CD4-positive, alpha-beta memory T cell (primary cell): ENCODE results near the gene PTX4. TPM values are rescaled to one million over a fixed set of nuclear protein-coding genes. Genes with fewer than 3 reads are reported as not detected.
A peak's percentile ranks its signal among the peaks of the same experiment; 100 is the strongest.

Source experiments
- CTCF ChIA-PET: fragments of 350-600 bp; sonication (Branson Sonifier 250); formaldehyde crosslinking; loops from one replicate; lab custom pipeline; 2021; ENCODE audit warnings: inconsistent platforms; ENCODE audit not compliant: partially characterized antibody; lab: Charles Lee
- POLR2A ChIA-PET: fragments of 350-600 bp; sonication (Branson Sonifier 250); formaldehyde crosslinking; loops from one replicate; lab custom pipeline; 2021; ENCODE audit not compliant: partially characterized antibody; lab: Charles Lee
- DNase-seq, 5 donors: peaks; one replicate each; pipeline versions ENCODE4 v3.0.0 to v3.0.0-alpha.2; 2020 to 2022; ENCODE audit warnings: mixed read lengths in 1 of 5
- H3K27ac ChIP-seq: one replicate; pipeline ENCODE4 v1.7.0; 2013; ENCODE audit warnings: low read depth, low read length
- H3K27me3 ChIP-seq: 2 replicates; pipeline ENCODE4 v1.7.0; 2013; ENCODE audit warnings: mild to moderate bottlenecking, low read length, moderate library complexity; ENCODE audit not compliant: insufficient read depth
- H3K36me3 ChIP-seq: 2 replicates; pipeline ENCODE4 v1.7.0; 2013; ENCODE audit warnings: mild to moderate bottlenecking, low read length, moderate library complexity; ENCODE audit not compliant: insufficient read depth
- H3K4me1 ChIP-seq: 2 replicates; pipeline ENCODE4 v1.7.0; 2013; ENCODE audit warnings: mild to moderate bottlenecking, low read length, moderate library complexity; ENCODE audit not compliant: insufficient read depth
- H3K4me3 ChIP-seq, 2 donors: one replicate each; pipeline ENCODE4 v1.7.0; 2013; ENCODE audit warnings: low read length in 2 of 2, mild to moderate bottlenecking in 1 of 2
- H3K9me3 ChIP-seq, 2 donors: one replicate each; pipeline ENCODE4 v1.7.0; 2013; ENCODE audit warnings: low read length in 2 of 2, control low read depth in 1 of 2; ENCODE audit not compliant: control insufficient read depth in 1 of 2
- H3K27ac Mint-ChIP-seq, 7 donors: one replicate each; pipeline ENCODE4 v1.8.0; 2020 to 2021; ENCODE audit warnings: mixed read lengths in 7 of 7, mild to moderate bottlenecking in 6 of 7, inconsistent platforms in 3 of 7, moderate library complexity in 3 of 7
- H3K27me3 Mint-ChIP-seq, 2 donors: one replicate each; pipeline ENCODE4 v1.8.0; 2020 to 2021; ENCODE audit warnings: mixed read lengths in 2 of 2
- H3K36me3 Mint-ChIP-seq, 2 donors: one replicate each; pipeline ENCODE4 v1.8.0; 2020 to 2021; ENCODE audit warnings: mixed read lengths in 2 of 2, inconsistent platforms in 1 of 2, mild to moderate bottlenecking in 1 of 2
- H3K4me1 Mint-ChIP-seq, 4 donors: one replicate each; pipeline ENCODE4 v1.8.0; 2020 to 2021; ENCODE audit warnings: mixed read lengths in 4 of 4, mild to moderate bottlenecking in 1 of 4
- H3K4me3 Mint-ChIP-seq, 8 donors: one replicate each; pipeline ENCODE4 v1.8.0; 2020 to 2021; ENCODE audit warnings: mixed read lengths in 8 of 8, mild to moderate bottlenecking in 7 of 8, moderate library complexity in 6 of 8, inconsistent platforms in 3 of 8
- H3K9me3 Mint-ChIP-seq, 8 donors: one replicate each; pipeline ENCODE4 v1.8.0; 2020 to 2021; ENCODE audit warnings: mixed read lengths in 8 of 8, mild to moderate bottlenecking in 5 of 8, inconsistent platforms in 3 of 8, moderate library complexity in 1 of 8
- intact Hi-C: fragments of 100-400 bp; cut with micrococcal nuclease; formaldehyde crosslinking; loops from one replicate; pipeline ENCODE4 v1.15.1; 2023
- polyA plus RNA-seq, 2 donors: library from polyadenylated mRNA; unstranded; fragments of 300-500 nt; fragmentation: Illumina TruSeq; gene quantifications; one replicate each; pipeline ENCODE4 v1.2.3, GENCODE V29; 2021
- total RNA-seq, 2 experiments: library from RNA; stranded (reverse); gene quantifications; one replicate each; pipeline ENCODE4 v1.2.3, GENCODE V29; 2021

Gene PTX4
- total and polyA plus RNA-seq, 4 experiments from 2014 or later: not detected

DNA sequence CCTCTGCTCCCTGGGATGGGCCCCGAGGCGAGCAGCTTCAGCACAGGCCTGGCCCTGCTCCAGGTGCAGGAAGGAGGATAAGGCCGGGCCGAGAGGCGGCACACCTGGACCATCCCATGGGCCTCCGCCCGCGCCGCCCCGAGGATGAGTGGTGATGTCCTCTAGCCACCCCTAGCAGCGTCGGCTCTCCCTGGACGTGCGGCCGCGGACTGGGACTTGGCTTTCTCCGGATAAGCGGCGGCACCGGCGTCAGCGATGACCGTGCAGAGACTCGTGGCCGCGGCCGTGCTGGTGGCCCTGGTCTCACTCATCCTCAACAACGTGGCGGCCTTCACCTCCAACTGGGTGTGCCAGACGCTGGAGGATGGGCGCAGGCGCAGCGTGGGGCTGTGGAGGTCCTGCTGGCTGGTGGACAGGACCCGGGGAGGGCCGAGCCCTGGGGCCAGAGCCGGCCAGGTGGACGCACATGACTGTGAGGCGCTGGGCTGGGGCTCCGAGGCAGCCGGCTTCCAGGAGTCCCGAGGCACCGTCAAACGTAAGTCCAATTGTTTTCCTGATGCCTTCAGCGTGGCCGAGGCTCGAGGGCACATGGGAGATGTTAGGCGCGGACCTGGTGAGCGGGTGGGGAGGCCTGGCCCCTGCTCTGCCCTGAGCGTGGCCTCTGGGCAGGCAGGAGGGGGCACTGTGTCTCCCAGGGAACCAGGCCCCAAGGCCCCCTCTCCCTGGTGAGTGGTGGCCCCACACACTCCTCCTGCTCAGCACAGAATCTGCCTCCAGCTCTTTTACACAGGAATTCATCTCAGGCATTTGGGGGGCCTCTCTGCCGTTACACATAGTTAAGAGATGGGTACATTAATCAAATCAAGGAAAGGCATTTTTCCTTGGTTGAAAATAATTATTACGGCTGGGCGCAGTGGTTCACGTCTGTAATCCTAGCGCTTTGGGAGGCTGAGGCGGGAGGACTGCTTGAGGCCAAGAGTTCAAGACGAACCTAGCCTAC lies 45.6 kb upstream of the PTX4 start:
- peaks cover 50% of the 10 kb centered on the region for H3K4me1 ChIP-seq
- peaks cover 36% of the 10 kb centered on the region for H3K36me3 ChIP-seq
- CTCF ChIA-PET: no interaction called here
- H3K9me3 Mint-ChIP-seq: no peaks in the 10 kb centered on the region
- H3K4me1 Mint-ChIP-seq: peaks cover 25 to 56% (median 42%) of the 10 kb centered on the region in 4 donors
- H3K9me3 ChIP-seq: no peaks in the 10 kb centered on the region
- peak overlapping the region; percentile 94 to 100 (median 98) for H3K4me3 Mint-ChIP-seq
- H3K27me3 ChIP-seq: no peaks in the 10 kb centered on the region
- no peaks in the 10 kb centered on the region for H3K27me3 Mint-ChIP-seq
- POLR2A ChIA-PET: interaction anchor here (0.7 to 5.3 kb wide), 26 partner anchors 8 to 746 kb away, joined by 3 to 47 read pairs (median 5); partner anchors contain the start of genes CHTF18, CLCN7, CRAMP1 and IFT140
- H3K4me3 ChIP-seq: peak overlapping the region; percentile 82 to 96
- peak in 1 of 5 donors; percentile 20 for DNase-seq
- intact Hi-C loops: loop anchor here (2.0 to 5.0 kb wide), 4 partner anchors 42 to 112 kb away; partner anchors contain the start of genes CLCN7, CRAMP1, IFT140 and TELO2
- peak overlapping the region; percentile 73 for H3K27ac ChIP-seq
- H3K36me3 Mint-ChIP-seq: peaks cover 30 to 38% of the 10 kb centered on the region in 2 donors
- peak overlapping the region; percentile 93 to 96 (median 94) for H3K27ac Mint-ChIP-seq

DNA sequence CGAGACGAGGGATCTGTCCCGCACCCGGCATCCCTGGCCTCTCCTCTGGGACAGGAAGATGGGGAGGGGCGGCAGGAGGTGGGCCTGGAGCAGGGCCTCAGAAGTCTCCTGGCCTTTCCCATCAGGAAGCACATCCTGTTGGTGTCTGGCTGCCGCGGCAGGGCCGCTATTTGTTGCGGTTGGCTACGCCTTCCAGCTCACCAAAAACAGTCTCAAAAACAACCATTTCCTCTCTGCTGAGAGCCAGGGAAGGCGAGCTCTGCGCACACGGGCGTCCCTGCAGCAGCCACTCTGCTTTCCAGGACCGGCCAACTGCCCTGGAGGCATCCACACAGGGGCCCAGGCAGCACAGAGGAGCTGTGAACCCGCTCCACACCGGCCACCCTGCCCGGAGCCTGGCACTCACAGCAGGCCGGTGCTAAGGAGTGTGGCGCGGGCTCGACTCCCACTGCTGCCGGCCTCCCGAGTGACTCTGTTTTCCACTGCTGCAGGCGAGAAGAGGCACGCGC lies 44.8 kb upstream of the PTX4 start, which contains the start of gene TMEM204:
TSS of gene TMEM204 (plus strand) at position 224 of the 509 bp plus-strand sequence. CDS start 610 bp downstream, outside the sequence.
- DNase-seq: peak; percentile 42 to 62 (median 58)
- peaks cover 29 to 35% of the 10 kb centered on the region in 2 donors for H3K36me3 Mint-ChIP-seq
- Histone ChIP-seq H3K4me3 (peak within 1 kb of the TSS; percentile 82 to 96), H3K36me3 (peaks cover 29% of the 10 kb centered on the region), H3K27ac (peak within 1 kb of the TSS; percentile 73), H3K4me1 (peaks cover 42% of the 10 kb centered on the region), H3K9me3 (no peaks in the 10 kb centered on the region), H3K27me3 (no peaks in the 10 kb centered on the region)
- ChIA-PET POLR2A (interaction anchor here (0.7 to 4.6 kb wide), 21 partner anchors 8 to 745 kb away, joined by 3 to 47 read pairs (median 4); partner anchors contain the start of genes CHTF18, CLCN7, CRAMP1 and IFT140), CTCF (interaction anchor here (0.6 kb wide), 1 partner anchor 71 kb away, joined by 3 read pairs; no protein-coding TSS in a partner anchor)
- H3K9me3 Mint-ChIP-seq: no peaks in the 10 kb centered on the region
- peak within 1 kb of the TSS; percentile 65 to 96 (median 93) for H3K27ac Mint-ChIP-seq
- intact Hi-C loops: no loop called here
- no peaks in the 10 kb centered on the region for H3K27me3 Mint-ChIP-seq
- H3K4me3 Mint-ChIP-seq: peak within 1 kb of the TSS; percentile 94 to 100 (median 98)
- peaks cover 24 to 53% (median 38%) of the 10 kb centered on the region in 4 donors for H3K4me1 Mint-ChIP-seq

DNA sequence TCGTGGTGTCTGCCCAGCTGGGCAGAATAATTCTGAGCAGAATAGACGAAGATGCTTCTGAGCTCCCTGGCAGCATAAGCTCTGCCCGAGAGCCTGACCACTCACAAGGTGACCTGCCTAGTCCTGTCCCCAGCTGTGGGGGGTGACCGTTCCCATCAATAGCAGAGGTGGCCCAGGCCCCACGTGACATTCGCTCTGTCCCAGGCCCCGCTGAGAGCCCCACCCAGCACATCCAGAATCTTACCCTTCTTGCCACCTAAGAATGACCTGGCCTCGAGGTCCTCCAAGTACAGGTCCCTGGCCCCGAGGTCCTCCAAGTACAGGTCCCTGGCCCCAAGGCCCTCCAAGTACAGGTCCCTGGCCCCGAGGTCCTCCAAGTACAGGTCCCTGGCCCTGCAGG lies 44.0 kb upstream of the PTX4 start:
- peaks cover 21 to 28% of the 10 kb centered on the region in 2 donors for H3K36me3 Mint-ChIP-seq
- H3K9me3 Mint-ChIP-seq: no peaks in the 10 kb centered on the region
- ChIA-PET CTCF (interaction anchor here (0.6 kb wide), 1 partner anchor 70 kb away, joined by 3 read pairs; no protein-coding TSS in a partner anchor), POLR2A (interaction anchor here (1.0 to 4.6 kb wide), 16 partner anchors 9 to 250 kb away, joined by 3 to 47 read pairs (median 5); partner anchors contain the start of genes CLCN7, CRAMP1, IFT140 and JPT2)
- no peak for DNase-seq
- H3K36me3 ChIP-seq: peaks cover 22% of the 10 kb centered on the region
- H3K4me3 ChIP-seq: peak overlapping the region in 1 of 2 donors; percentile 82
- intact Hi-C loops: no loop called here
- H3K4me1 Mint-ChIP-seq: peaks cover 22 to 51% (median 35%) of the 10 kb centered on the region in 4 donors
- peak overlapping the region; percentile 73 for H3K27ac ChIP-seq
- peak overlapping the region in 6 of 7 donors; percentile 53 to 93 (median 81) for H3K27ac Mint-ChIP-seq
- H3K27me3 Mint-ChIP-seq: no peaks in the 10 kb centered on the region
- H3K4me1 ChIP-seq: peaks cover 42% of the 10 kb centered on the region
- no peaks in the 10 kb centered on the region for H3K9me3 ChIP-seq
- H3K4me3 Mint-ChIP-seq: peak overlapping the region; percentile 94 to 100 (median 98)
- no peaks in the 10 kb centered on the region for H3K27me3 ChIP-seq

DNA sequence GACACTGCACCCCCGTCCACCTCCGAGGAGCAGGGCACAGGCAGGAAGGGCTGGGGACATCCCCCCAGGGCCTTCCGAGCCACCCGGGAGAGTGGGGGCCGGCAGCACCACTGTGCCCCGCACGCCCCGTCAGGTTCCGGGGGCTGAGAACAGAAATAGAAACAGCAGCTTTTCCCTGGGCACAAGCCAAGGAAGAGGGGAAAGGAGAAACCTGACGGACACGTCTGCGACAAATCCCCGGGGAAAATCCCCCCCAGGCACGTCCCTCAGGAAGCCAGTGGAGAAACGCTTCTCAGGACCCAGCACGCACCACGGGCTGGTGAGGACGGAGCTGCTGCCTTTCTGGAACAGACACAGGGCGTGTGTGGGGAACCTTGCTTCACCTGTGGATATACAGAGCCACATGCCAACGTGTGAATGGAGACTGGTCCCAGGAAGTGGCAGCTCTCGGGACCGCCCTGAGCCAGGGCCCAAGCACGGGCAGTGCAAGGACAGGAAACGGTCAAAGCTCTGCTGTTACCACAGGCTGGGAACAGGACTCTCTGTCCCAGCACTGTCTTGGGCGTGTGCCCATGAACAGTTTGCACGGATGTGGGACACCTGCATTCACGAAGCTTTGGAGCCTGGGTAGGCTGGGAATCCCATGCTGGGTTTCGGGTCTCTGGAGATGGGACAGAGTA lies 43.5 kb upstream of the PTX4 start:
- no peak overlapping the region for H3K4me3 ChIP-seq
- H3K9me3 Mint-ChIP-seq: no peaks in the 10 kb centered on the region
- peaks cover 18% of the 10 kb centered on the region for H3K36me3 ChIP-seq
- no peaks in the 10 kb centered on the region for H3K27me3 Mint-ChIP-seq
- no peaks in the 10 kb centered on the region for H3K27me3 ChIP-seq
- H3K27ac ChIP-seq: no peak overlapping the region
- DNase-seq: no peak
- intact Hi-C loops: no loop called here
- CTCF ChIA-PET: no interaction called here
- peaks cover 42% of the 10 kb centered on the region for H3K4me1 ChIP-seq
- peaks cover 19 to 51% (median 32%) of the 10 kb centered on the region in 4 donors for H3K4me1 Mint-ChIP-seq
- H3K36me3 Mint-ChIP-seq: peaks cover 17 to 23% of the 10 kb centered on the region in 2 donors
- peak overlapping the region in 4 of 7 donors; percentile 29 to 56 (median 38) for H3K27ac Mint-ChIP-seq
- H3K4me3 Mint-ChIP-seq: peak overlapping the region in 6 of 8 donors; percentile 25 to 100 (median 96)
- H3K9me3 ChIP-seq: no peaks in the 10 kb centered on the region
- POLR2A ChIA-PET: interaction anchor here (1.2 to 4.6 kb wide), 7 partner anchors 8 to 174 kb away, joined by 3 to 30 read pairs (median 6); partner anchors contain the start of genes JPT2, MAPK8IP3 and TELO2

DNA sequence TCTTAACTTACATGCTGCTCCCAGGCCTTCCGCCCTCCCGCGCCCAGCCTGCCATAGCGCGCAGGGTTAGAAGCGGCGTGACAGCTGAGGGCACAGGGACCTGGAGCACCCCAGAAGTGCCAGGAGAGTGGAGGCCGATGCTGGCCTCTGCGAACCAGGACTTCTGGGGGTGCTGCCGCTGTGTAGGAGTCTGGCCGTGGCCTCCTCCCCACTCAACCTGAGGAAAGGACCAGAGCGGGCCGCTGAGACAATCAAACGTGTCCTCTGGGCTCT lies 42.8 kb upstream of the PTX4 start:
- Histone ChIP-seq H3K27ac (no peak overlapping the region), H3K27me3 (no peaks in the 10 kb centered on the region), H3K36me3 (peaks cover 11% of the 10 kb centered on the region), H3K4me1 (peaks cover 42% of the 10 kb centered on the region), H3K9me3 (no peaks in the 10 kb centered on the region), H3K4me3 (no peak overlapping the region)
- CTCF ChIA-PET: interaction anchor here (0.9 kb wide), 1 partner anchor 79 kb away, joined by 3 read pairs; no protein-coding TSS in a partner anchor
- no peak for DNase-seq
- Mint-ChIP-seq H3K4me1 (peaks cover 14 to 51% (median 31%) of the 10 kb centered on the region in 4 donors), H3K36me3 (peaks cover 12 to 19% of the 10 kb centered on the region in 2 donors), H3K9me3 (no peaks in the 10 kb centered on the region), H3K27ac (no peak overlapping the region), H3K4me3 (peak overlapping the region in 1 of 8 donors; percentile 11), H3K27me3 (no peaks in the 10 kb centered on the region)
- intact Hi-C loops: no loop called here
- POLR2A ChIA-PET: interaction anchor here (0.9 to 4.6 kb wide), 3 partner anchors 15 to 80 kb away, joined by 3 to 30 read pairs (median 3); partner anchors contain the start of gene TELO2

DNA sequence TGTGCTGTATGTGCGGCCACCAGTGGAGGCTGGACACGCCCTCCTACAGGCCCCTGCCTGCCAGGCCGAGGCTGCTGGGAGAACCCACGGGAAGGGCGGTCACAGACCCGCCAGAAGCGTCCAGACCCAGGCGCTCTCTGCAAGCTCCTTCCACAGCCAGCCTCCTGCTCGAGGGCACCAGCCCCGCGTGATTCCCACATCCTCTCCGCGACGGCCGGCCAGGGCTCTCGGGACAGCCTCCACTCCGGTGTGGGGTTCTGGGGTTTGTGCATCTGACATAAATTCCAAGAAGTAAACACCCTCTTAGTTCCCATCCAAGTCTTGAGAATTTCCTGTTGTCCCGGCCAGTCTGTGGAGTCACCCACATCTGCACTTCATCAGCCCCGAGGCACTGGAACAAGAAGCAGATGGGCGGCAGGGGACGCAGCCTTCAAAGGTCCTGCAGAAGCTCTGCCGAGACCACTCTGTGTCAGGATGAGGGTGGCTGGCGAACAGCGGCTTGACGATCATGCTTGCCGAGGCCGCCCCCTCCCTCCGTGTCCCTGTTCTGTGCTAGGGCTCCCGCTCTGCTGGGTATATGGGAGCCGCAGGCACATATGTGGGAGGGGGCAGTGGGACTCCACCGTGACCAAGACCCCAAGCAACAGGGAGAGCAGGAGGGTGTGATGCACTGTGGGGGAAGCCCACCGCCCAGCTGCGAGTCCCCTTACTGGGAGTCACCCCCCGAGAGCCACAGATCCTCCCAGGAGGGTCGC lies 42.3 kb upstream of the PTX4 start:
- peak overlapping the region in 1 of 7 donors; percentile 42 for H3K27ac Mint-ChIP-seq
- POLR2A ChIA-PET: interaction anchor here (0.9 kb wide), 1 partner anchor 15 kb away, joined by 3 read pairs; no protein-coding TSS in a partner anchor
- H3K4me1 ChIP-seq: peaks cover 42% of the 10 kb centered on the region

More for the DNA sequence above, 42.3 kb upstream of the PTX4 start:
- Histone ChIP-seq H3K27me3 (no peaks in the 10 kb centered on the region), H3K27ac (no peak overlapping the region), H3K4me3 (no peak overlapping the region), H3K36me3 (peaks cover 6% of the 10 kb centered on the region), H3K9me3 (no peaks in the 10 kb centered on the region)
- no peak for DNase-seq
- CTCF ChIA-PET: interaction anchor here (0.9 kb wide), 1 partner anchor 80 kb away, joined by 3 read pairs; no protein-coding TSS in a partner anchor
- Mint-ChIP-seq H3K27me3 (no peaks in the 10 kb centered on the region), H3K4me3 (peak overlapping the region in 1 of 8 donors; percentile 11), H3K9me3 (no peaks in the 10 kb centered on the region), H3K36me3 (peaks cover 8 to 13% of the 10 kb centered on the region in 2 donors), H3K4me1 (peaks cover 13 to 48% (median 27%) of the 10 kb centered on the region in 4 donors)
- intact Hi-C loops: no loop called here
